ENCODE measurements around the gene NAA25. TPM values are rescaled to one million over a fixed set of nuclear protein-coding genes. Genes with fewer than 3 reads are reported as not detected.

Gene NAA25
- total RNA-seq = 10 to 100 TPM; 20.9 to 36.9 (median 26.1) TPM
- 10 to 100 TPM in 1 of 2 donors, 1 to 10 TPM in 1; 5.7 to 12.3 TPM for polyA plus RNA-seq
- long read RNA-seq, donor 1, partial matches to known transcripts = 24 of 41 reads
- long read RNA-seq, donor 1, other reads (novel, unspliced or antisense) = 17 of 41 reads
- long read RNA-seq, donor 2, partial matches to known transcripts = 69 of 93 reads
- long read RNA-seq, donor 2, other reads (novel, unspliced or antisense) = 24 of 93 reads
- long read RNA-seq, donor 3, full-length matches to known transcripts = 1 of 21 reads
- long read RNA-seq, donor 3, partial matches to known transcripts = 11 of 21 reads
- long read RNA-seq, donor 3, other reads (novel, unspliced or antisense) = 9 of 21 reads

DNA sequence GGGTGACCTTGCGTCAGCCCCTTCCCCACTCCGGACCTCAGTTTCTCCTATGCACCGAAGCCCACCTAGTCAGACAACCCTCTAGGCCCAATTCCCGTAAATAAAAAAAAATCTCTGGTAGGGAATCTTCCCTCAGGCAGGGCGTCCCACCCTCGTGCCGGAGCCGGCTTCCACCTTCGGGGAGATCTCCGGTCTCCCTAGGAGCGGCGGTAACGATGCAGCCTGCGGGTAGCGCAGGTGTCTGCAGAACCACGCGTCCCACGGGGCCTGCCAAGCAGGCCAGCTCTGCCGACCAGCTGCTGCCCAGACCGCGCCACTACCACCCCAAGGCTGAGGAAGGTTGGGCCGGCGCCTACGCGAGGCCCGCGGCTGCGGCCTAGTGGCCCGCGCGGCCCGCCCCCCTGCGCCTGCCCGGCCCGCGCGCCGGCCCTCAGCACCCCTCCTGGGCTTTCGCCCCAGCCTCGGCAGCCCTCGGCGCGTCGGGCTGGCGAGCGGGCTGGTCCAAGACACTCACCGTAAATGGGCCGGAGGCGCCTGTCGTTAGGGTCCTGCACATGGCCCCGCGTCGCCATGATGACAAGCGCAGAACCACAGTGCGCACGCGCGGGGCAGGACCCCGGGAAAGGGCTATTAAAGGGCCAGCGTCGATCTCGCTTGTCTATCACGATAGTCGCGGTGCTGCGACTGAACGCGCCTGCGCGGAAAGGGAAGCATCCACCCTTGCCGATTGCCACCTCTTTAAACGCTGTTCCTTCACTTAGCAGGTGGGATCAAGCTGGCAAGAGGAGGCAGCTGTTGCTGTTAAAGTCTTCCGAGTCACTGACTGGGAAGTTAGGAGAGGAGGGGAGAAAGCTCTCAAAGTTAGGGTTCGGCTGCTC is at the start of gene NAA25:
Gene NAA25, minus strand, starts transcription at position 582 of the 878 bp plus-strand sequence. Its CDS starts 10 bp downstream, at position 572.
- 0 to 1% (median 0%) methylated on average over 65 to 74 of the region's 74 CpGs for WGBS, 3 donors
- intact Hi-C loops (cut with DNase I) = no loop called here
- no peak for TF ChIP-seq EP300 (IDR thresholded peaks at IDR 0.05)
- TF ChIP-seq POLR2A (IDR thresholded peaks at IDR 0.05) = peak; percentile 33
- TF ChIP-seq, protein P1, sequence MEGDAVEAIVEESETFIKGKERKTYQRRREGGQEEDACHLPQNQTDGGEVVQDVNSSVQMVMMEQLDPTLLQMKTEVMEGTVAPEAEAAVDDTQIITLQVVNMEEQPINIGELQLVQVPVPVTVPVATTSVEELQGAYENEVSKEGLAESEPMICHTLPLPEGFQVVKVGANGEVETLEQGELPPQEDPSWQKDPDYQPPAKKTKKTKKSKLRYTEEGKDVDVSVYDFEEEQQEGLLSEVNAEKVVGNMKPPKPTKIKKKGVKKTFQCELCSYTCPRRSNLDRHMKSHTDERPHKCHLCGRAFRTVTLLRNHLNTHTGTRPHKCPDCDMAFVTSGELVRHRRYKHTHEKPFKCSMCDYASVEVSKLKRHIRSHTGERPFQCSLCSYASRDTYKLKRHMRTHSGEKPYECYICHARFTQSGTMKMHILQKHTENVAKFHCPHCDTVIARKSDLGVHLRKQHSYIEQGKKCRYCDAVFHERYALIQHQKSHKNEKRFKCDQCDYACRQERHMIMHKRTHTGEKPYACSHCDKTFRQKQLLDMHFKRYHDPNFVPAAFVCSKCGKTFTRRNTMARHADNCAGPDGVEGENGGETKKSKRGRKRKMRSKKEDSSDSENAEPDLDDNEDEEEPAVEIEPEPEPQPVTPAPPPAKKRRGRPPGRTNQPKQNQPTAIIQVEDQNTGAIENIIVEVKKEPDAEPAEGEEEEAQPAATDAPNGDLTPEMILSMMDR (IDR thresholded peaks at IDR 0.05) = no peak
- Histone ChIP-seq H3K9me3 (no peaks in the 10 kb centered on the region), H3K36me3 (no peaks in the 10 kb centered on the region), H3K4me1 (ENCODE audit: insufficient read depth) (peaks cover 9% of the 10 kb centered on the region), H3K27ac (peak within 1 kb of the TSS; percentile 78 to 88), H3K27me3 (no peaks in the 10 kb centered on the region), H3K4me3 (peak within 1 kb of the TSS; percentile 91)
- DNase-seq = peak; percentile 88 to 93 (median 90)

DNA sequence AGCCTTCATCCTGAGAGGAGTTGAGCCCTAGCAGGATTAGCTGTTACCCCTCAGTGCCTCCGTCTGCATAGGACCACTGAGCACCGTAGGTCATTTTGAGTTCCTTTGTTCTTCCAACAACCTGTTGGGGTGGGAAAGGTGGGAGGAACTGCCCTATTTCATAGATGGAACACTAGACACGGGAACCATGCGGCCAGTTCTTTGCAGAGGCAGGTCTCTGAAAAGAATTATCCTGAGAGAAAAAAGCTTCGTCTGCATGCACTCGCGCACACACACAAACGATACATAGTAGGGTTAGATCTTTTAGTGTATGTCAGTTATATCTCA is 45.3 kb upstream of the NAA25 start:
- TF ChIP-seq, protein P1 (IDR thresholded peaks at IDR 0.05) = no peak
- TF ChIP-seq POLR2A (IDR thresholded peaks at IDR 0.05) = no peak
- no peak for TF ChIP-seq EP300 (IDR thresholded peaks at IDR 0.05)
- no peaks in the 10 kb centered on the region for H3K27me3 ChIP-seq
- H3K36me3 ChIP-seq = no peaks in the 10 kb centered on the region
- H3K27ac ChIP-seq = no peak overlapping the region
- H3K4me1 ChIP-seq (ENCODE audit: insufficient read depth) = no peaks in the 10 kb centered on the region
- no peak overlapping the region for H3K4me3 ChIP-seq
- WGBS, 3 donors = 84 to 90% (median 89%) methylated on average over 8 of the region's 8 CpGs
- peaks cover 0 to 6% of the 10 kb centered on the region in 2 donors for H3K9me3 ChIP-seq
- intact Hi-C loops (cut with DNase I) = no loop called here
- DNase-seq = no peak

DNA sequence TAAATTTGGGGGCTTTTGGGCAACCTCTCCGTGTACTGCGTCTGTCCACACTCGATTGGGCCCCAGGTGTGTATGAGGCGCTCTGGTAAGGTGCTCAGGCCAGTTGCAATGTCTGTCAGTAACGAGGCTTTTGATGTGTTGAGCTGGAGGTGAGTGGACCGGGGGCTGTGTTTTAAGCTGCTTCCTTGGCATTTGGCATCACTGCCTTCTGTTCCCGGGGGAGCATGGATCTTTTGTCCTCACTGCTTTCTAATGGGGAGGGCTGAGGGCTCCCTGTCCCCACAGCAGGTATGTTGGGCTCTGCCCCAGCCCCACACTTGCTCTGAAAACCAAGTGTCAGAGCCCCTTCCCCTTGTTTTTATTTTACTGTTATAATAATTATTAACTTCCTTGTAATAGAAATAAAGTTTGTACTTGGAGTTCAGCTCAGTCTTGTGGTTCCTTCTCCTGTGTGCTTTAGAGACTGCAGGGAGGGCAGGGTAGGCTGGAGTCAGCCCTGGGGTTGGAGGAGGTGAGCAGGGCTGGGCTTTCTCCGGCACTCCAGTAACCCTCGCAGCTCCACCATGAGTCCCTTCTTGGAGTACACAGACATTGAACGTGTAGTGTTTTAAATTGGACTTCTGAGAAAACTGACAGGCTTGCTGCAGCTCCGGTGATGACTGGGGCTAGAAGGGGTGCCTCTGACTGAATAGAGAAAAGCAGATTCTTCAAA is 44.8 kb upstream of the NAA25 start:
- no peaks in the 10 kb centered on the region for H3K27me3 ChIP-seq
- no peak for DNase-seq
- no peak overlapping the region for H3K4me3 ChIP-seq
- TF ChIP-seq POLR2A (IDR thresholded peaks at IDR 0.05) (no peak), EP300 (IDR thresholded peaks at IDR 0.05) (no peak)
- TF ChIP-seq, protein P1 (IDR thresholded peaks at IDR 0.05) = no peak
- no peaks in the 10 kb centered on the region for H3K36me3 ChIP-seq
- peaks cover 0 to under 1% of the 10 kb centered on the region in 2 donors for H3K9me3 ChIP-seq
- no peak overlapping the region for H3K27ac ChIP-seq
- H3K4me1 ChIP-seq (ENCODE audit: insufficient read depth) = no peaks in the 10 kb centered on the region
- WGBS, 3 donors = 69 to 75% (median 75%) methylated on average over 11 of the region's 11 CpGs
- intact Hi-C loops (cut with DNase I) = no loop called here

Measured in ovary (tissue), 10 donors.